HepG2 (cell line): Measurements from ENCODE around the gene INTS15. TPM values are rescaled to one million over a fixed set of nuclear protein-coding genes. Genes with fewer than 3 reads are reported as not detected.
A peak's percentile ranks its signal among the peaks of the same experiment; 100 is the strongest.

Experiments used
- AHR ChIP-seq: IDR thresholded peaks from 2 replicates; pipeline ENCODE4 v1.6.1; 2018; ENCODE audit warnings: missing genetic modification reagents, missing compliant biosample characterization
- BHLHE40 ChIP-seq: IDR thresholded peaks from 2 replicates; pipeline ENCODE4 v1.6.1; 2011; ENCODE audit warnings: low read length, improper control_type of control experiment
- ETV6 ChIP-seq: sonication (generic); formaldehyde crosslinking; conservative IDR thresholded peaks from 2 replicates; pipeline ENCODE4 v1.4.0; 2020; ENCODE audit warnings: missing genetic modification reagents
- FOXA1 ChIP-seq, 2 experiments: fragments of 450-650 bp in 1 of 2; sonication (generic) in 1 of 2; formaldehyde crosslinking in 1 of 2; IDR thresholded peaks; 2 replicates each; pipeline versions ENCODE4 v1.4.0 to v1.6.1; 2016 to 2020; ENCODE audit warnings: missing genetic modification reagents in 1 of 2
- HOXD1 ChIP-seq: sonication (generic); formaldehyde crosslinking; IDR thresholded peaks from 2 replicates; pipeline ENCODE4 v1.5.0; 2020; ENCODE audit warnings: missing genetic modification reagents
- LRRFIP1 ChIP-seq: sonication (generic); formaldehyde crosslinking; conservative IDR thresholded peaks from 2 replicates; pipeline ENCODE4 v1.4.0; 2020; ENCODE audit warnings: missing genetic modification reagents
- MAFF ChIP-seq: IDR thresholded peaks from 2 replicates; pipeline ENCODE4 v1.6.1; 2011; ENCODE audit warnings: low read depth, low read length, improper control_type of control experiment
- NPAS2 ChIP-seq: sonication (generic); formaldehyde crosslinking; IDR thresholded peaks from 2 replicates; pipeline ENCODE4 v1.8.0; 2022; ENCODE audit warnings: mild to moderate bottlenecking, missing genetic modification reagents, borderline replicate concordance
- NR2F1 ChIP-seq, 2 experiments: fragments of 450-650 bp in 1 of 2; formaldehyde crosslinking in 1 of 2; IDR thresholded peaks; 2 replicates each; pipeline versions ENCODE4 v1.5.0 to v1.6.1; 2016 to 2020; ENCODE audit warnings: mild to moderate bottlenecking in 1 of 2, missing compliant biosample characterization in 1 of 2, missing genetic modification reagents in 1 of 2, moderate library complexity in 1 of 2
- POLR2AphosphoS2 ChIP-seq: IDR thresholded peaks from 2 replicates; pipeline ENCODE4 v1.6.1; 2011; ENCODE audit warnings: low read depth, low read length, improper control_type of control experiment
- PTBP1 ChIP-seq: fragments of 200-400 bp; formaldehyde crosslinking; IDR thresholded peaks from 2 replicates; pipeline ENCODE4 v1.6.1; 2018; ENCODE audit warnings: low read length, low read depth; ENCODE audit not compliant: poor library complexity, severe bottlenecking
- REXO4 ChIP-seq: sonication (generic); formaldehyde crosslinking; IDR thresholded peaks from 2 replicates; pipeline ENCODE4 v1.8.0; 2022; ENCODE audit warnings: missing genetic modification reagents, mild to moderate bottlenecking, borderline replicate concordance
- SCMH1 ChIP-seq: sonication (generic); formaldehyde crosslinking; IDR thresholded peaks from 2 replicates; pipeline ENCODE4 v1.9.0; 2021; ENCODE audit warnings: missing genetic modification reagents, mild to moderate bottlenecking, borderline replicate concordance
- TFE3 ChIP-seq: IDR thresholded peaks from 2 replicates; pipeline ENCODE4 v1.6.1; 2016
- ZNF101 ChIP-seq: sonication (generic); formaldehyde crosslinking; IDR thresholded peaks from 2 replicates; pipeline ENCODE4 v1.4.0; 2020; ENCODE audit warnings: mild to moderate bottlenecking, low read depth, missing genetic modification reagents, borderline replicate concordance
- ZNF589 ChIP-seq: sonication (generic); formaldehyde crosslinking; conservative IDR thresholded peaks from 2 replicates; pipeline ENCODE4 v1.8.0; 2022; ENCODE audit warnings: mild to moderate bottlenecking, moderate library complexity, missing genetic modification reagents
- ZNF792 ChIP-seq: IDR thresholded peaks from 2 replicates; pipeline ENCODE4 v1.6.1; 2016
- polyA plus RNA-seq, 8 experiments: library from polyadenylated mRNA; depleted of rRNA in 3 of 8; stranded (reverse) in 7 of 8; unstranded in 1 of 8; fragments of >200 nt; fragmentation: Illumina TruSeq in 4 of 8; extraction: Trizol in 4 of 8; gene quantifications; 2 replicates each; pipeline versions ENCODE4 v1.2.1 to v1.2.3, GENCODE V29; 2011 to 2016; ENCODE audit warnings: low read depth in 4 of 8, missing spikeins in 1 of 8, mixed read lengths in 1 of 8; ENCODE audit not compliant: insufficient read depth in 1 of 8
- total RNA-seq, 5 experiments: library from RNA; depleted of rRNA; stranded (reverse); fragments of >200 nt; fragmentation: Illumina TruSeq; extraction: Trizol; gene quantifications; 2 replicates each; pipeline ENCODE4 v1.2.3, GENCODE V29; 2016; ENCODE audit warnings: low read depth in 1 of 5
- TF ChIP-seq, protein P1 (sequence below): sonication (generic); formaldehyde crosslinking; IDR thresholded peaks from 2 replicates; pipeline ENCODE4; 2020; ENCODE audit warnings: missing genetic modification reagents, mild to moderate bottlenecking, borderline replicate concordance

Gene INTS15
- total and polyA plus RNA-seq, 2 of the 13 experiments (the other 11 are each of a cell fraction or from before 2014, with no cell fraction given), result 16.3 to 25.7 TPM

DNA sequence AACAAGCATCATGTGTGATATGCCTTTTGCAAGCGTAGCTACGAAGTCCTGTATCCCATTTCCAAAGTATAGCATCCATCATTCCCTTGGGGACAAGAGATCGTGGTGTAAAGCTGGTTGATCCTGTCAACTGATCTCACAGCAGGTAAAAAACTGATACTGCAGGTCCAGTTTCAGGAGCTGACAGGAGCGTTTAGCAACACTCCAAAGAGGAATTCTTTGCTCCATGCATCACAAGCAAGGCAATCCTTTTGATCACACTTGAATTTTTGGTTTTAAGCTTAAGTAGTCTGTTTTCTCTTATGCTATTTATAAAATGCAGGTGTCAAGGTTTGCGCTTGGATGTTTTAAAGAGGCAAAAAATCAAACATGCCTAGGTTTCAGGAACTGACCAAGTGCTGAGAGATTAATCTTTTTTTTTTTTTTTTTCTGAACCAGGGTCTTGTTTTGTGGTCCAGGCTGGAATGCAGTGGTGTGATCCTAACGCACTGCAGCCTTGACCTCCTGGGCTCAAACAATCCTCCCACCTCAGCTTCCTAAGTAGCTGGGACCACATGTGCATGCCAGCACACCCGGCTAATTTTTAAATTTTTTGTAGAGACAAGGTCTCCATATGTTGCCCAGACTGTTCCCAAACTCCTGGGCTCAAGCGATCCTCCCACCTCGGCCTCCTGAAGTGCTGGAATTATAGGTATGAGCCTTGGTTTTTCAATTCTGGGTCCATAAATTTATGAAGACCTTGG is 14.4 kb upstream of the INTS15 start (continued):
- no peak for TF ChIP-seq REXO4 (CRISPR knock-in tag)
- no peak for TF ChIP-seq SCMH1 (CRISPR knock-in tag)
- TF ChIP-seq HOXD1 (CRISPR knock-in tag), result no peak
- no peak for TF ChIP-seq FOXA1 (IDR thresholded peaks at IDR 0.05)
- no peak for TF ChIP-seq FOXA1 (CRISPR knock-in tag; IDR thresholded peaks at IDR 0.05)
- TF ChIP-seq ZNF792 (CRISPR knock-in tag), result 0 out of 2 replicates have a peak, but pooled peaks have one; percentile 39
- no peak for TF ChIP-seq MAFF
- no peak for TF ChIP-seq NPAS2 (CRISPR knock-in tag)
- TF ChIP-seq NR2F1 (CRISPR knock-in tag; IDR thresholded peaks at IDR 0.05), result peak; percentile 64 to 78; a peak in 3 of 4 replicates
- no peak for TF ChIP-seq ETV6 (CRISPR knock-in tag)
- no peak for TF ChIP-seq AHR (CRISPR knock-in tag)
- TF ChIP-seq TFE3 (CRISPR knock-in tag), result no peak
- TF ChIP-seq BHLHE40, result no peak
- no peak for TF ChIP-seq ZNF101 (CRISPR knock-in tag)
- TF ChIP-seq, protein P1, sequence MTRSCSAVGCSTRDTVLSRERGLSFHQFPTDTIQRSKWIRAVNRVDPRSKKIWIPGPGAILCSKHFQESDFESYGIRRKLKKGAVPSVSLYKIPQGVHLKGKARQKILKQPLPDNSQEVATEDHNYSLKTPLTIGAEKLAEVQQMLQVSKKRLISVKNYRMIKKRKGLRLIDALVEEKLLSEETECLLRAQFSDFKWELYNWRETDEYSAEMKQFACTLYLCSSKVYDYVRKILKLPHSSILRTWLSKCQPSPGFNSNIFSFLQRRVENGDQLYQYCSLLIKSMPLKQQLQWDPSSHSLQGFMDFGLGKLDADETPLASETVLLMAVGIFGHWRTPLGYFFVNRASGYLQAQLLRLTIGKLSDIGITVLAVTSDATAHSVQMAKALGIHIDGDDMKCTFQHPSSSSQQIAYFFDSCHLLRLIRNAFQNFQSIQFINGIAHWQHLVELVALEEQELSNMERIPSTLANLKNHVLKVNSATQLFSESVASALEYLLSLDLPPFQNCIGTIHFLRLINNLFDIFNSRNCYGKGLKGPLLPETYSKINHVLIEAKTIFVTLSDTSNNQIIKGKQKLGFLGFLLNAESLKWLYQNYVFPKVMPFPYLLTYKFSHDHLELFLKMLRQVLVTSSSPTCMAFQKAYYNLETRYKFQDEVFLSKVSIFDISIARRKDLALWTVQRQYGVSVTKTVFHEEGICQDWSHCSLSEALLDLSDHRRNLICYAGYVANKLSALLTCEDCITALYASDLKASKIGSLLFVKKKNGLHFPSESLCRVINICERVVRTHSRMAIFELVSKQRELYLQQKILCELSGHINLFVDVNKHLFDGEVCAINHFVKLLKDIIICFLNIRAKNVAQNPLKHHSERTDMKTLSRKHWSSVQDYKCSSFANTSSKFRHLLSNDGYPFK (CRISPR knock-in tag), result no peak
- TF ChIP-seq LRRFIP1 (CRISPR knock-in tag), result no peak
- no peak for TF ChIP-seq PTBP1
- TF ChIP-seq POLR2AphosphoS2, result no peak
- TF ChIP-seq ZNF589 (CRISPR knock-in tag), result no peak
